ENCODE data around the gene C18orf63. TPM values are rescaled to one million over a fixed set of nuclear protein-coding genes. Genes with fewer than 3 reads are reported as not detected.

Gene C18orf63
- total RNA-seq, 2 experiments from 2014 or later = not detected

DNA sequence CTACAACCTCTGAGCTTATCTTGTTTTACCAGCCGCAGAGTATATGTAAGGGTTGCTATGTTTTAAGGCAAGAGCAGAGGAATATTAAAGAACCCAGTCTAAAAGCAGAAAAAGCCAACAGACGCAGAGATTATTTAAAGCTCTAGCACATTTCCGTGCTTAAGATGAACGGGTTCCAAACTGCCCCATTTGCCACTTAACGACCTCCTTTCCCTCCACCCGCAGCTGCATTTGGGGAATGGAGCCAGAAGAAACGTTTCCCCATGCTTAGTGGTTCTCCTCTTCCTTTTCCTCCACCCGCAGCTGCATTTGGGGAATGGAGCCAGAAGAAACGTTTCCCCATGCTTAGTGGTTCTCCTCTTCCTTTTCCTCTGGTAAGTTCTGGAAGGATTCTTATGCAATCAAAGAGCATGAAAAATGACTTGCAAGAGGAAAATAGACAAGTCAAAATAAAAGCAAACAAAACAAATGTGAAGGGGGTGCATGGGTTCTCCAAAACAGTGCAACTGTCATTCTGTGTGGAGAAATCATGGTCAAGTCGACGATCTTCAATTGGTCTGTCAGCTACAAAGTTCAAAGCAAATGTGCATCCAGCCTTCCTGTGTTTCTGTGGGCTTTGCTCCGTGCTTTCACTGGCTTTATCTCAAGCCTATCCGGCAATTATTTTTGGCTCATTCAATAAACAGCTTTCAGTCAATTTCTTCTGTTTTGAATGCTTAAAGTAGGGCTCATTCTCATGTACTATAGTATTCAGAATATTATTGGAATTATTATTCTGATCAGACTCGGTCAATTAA, 83.7 kb downstream of the C18orf63 start:
- Histone ChIP-seq H3K4me3 (ENCODE audit: low read length) (no peak overlapping the region), H3K36me3 (ENCODE audit: insufficient read depth, low read length) (no peaks in the 10 kb centered on the region), H3K27ac (ENCODE audit: low read depth in 1 of 2, low read length in 2 of 2) (no peak overlapping the region), H3K27me3 (ENCODE audit: control insufficient read depth in 1 of 2, insufficient read depth in 2 of 2, low read length in 2 of 2) (no peaks in the 10 kb centered on the region), H3K9me3 (ENCODE audit: control insufficient read depth in 1 of 2, insufficient read depth in 1 of 2, low read length in 2 of 2) (no peaks in the 10 kb centered on the region), H3K4me1 (ENCODE audit: insufficient read depth, low read length) (peaks cover 7% of the 10 kb centered on the region)
- TF ChIP-seq CTCF (IDR thresholded peaks at IDR 0.05) = no peak
- no peaks in the 10 kb centered on the region for H3K36me3 Mint-ChIP-seq (ENCODE audit: low read depth)
- no peak overlapping the region for H3K4me3 Mint-ChIP-seq
- peaks cover 5% of the 10 kb centered on the region for H3K27me3 Mint-ChIP-seq
- no peak for ATAC-seq (ENCODE audit: poor library complexity)
- ChIA-PET POLR2A (interaction anchor here (0.7 kb wide), 1 partner anchor 25 kb away, joined by 3 read pairs; no protein-coding TSS in a partner anchor), CTCF (interaction anchor here (1.5 kb wide), 2 partner anchors 45 to 94 kb away, joined by 3 read pairs; no protein-coding TSS in a partner anchor)
- H3K4me1 Mint-ChIP-seq (ENCODE audit: low read depth) = peaks cover 30% of the 10 kb centered on the region
- H3K9me3 Mint-ChIP-seq = no peaks in the 10 kb centered on the region
- intact Hi-C loops (cut with DNase I, micrococcal nuclease) = no loop called here
- no peak for DNase-seq
- no peak overlapping the region for H3K27ac Mint-ChIP-seq

DNA sequence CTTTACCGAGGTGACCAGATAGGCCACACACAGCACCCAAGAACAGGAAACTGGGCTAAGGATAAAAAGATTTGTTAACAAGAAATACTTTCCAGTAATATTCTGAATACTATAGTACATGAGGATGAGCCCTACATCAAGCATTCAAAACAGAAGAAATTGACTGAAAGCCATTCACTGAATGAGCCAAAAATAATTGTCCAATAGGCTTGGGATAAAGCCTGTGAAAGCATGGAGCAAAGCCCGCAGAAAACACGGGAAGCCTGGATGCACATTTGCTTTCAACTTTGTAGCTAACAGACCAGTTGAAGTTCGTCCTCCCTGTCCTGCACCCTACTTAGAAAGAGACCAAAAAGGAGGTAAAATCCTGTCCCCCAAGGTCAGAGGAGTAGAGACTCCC, 85.2 kb downstream of the C18orf63 start:
- Mint-ChIP-seq H3K27me3 (peaks cover 5% of the 10 kb centered on the region), H3K4me1 (ENCODE audit: low read depth) (peaks cover 30% of the 10 kb centered on the region), H3K36me3 (ENCODE audit: low read depth) (no peaks in the 10 kb centered on the region), H3K9me3 (no peaks in the 10 kb centered on the region), H3K4me3 (no peak overlapping the region), H3K27ac (no peak overlapping the region)
- TF ChIP-seq CTCF (IDR thresholded peaks at IDR 0.05) = no peak
- H3K9me3 ChIP-seq (ENCODE audit: control insufficient read depth in 1 of 2, insufficient read depth in 1 of 2, low read length in 2 of 2) = no peaks in the 10 kb centered on the region
- no peak for ATAC-seq (ENCODE audit: poor library complexity)
- POLR2A ChIA-PET = no interaction called here
- no peak overlapping the region for H3K27ac ChIP-seq (ENCODE audit: low read depth in 1 of 2, low read length in 2 of 2)
- no peaks in the 10 kb centered on the region for H3K36me3 ChIP-seq (ENCODE audit: insufficient read depth, low read length)
- intact Hi-C loops (cut with DNase I, micrococcal nuclease) = no loop called here
- no peak for DNase-seq
- H3K4me3 ChIP-seq (ENCODE audit: low read length) = no peak overlapping the region
- CTCF ChIA-PET = interaction anchor here (1.5 kb wide), 1 partner anchor 93 kb away, joined by 3 read pairs; no protein-coding TSS in a partner anchor
- peaks cover 7% of the 10 kb centered on the region for H3K4me1 ChIP-seq (ENCODE audit: insufficient read depth, low read length)
- no peaks in the 10 kb centered on the region for H3K27me3 ChIP-seq (ENCODE audit: control insufficient read depth in 1 of 2, insufficient read depth in 2 of 2, low read length in 2 of 2)

GRCh38 chr18:74402806-74403433, 87.3 kb downstream of the C18orf63 start:
- no peak overlapping the region for H3K27ac Mint-ChIP-seq
- Histone ChIP-seq H3K4me1 (ENCODE audit: insufficient read depth, low read length) (peaks cover 8% of the 10 kb centered on the region), H3K27me3 (ENCODE audit: control insufficient read depth in 1 of 2, insufficient read depth in 2 of 2, low read length in 2 of 2) (no peaks in the 10 kb centered on the region), H3K9me3 (ENCODE audit: control insufficient read depth in 1 of 2, insufficient read depth in 1 of 2, low read length in 2 of 2) (no peaks in the 10 kb centered on the region), H3K4me3 (ENCODE audit: low read length) (no peak overlapping the region), H3K36me3 (ENCODE audit: insufficient read depth, low read length) (no peaks in the 10 kb centered on the region), H3K27ac (ENCODE audit: low read depth in 1 of 2, low read length in 2 of 2) (no peak overlapping the region)
- DNase-seq = no peak
- no peak overlapping the region for H3K4me3 Mint-ChIP-seq
- ChIA-PET CTCF (no interaction called here), POLR2A (no interaction called here)
- no peak for ATAC-seq (ENCODE audit: poor library complexity)
- no peaks in the 10 kb centered on the region for H3K36me3 Mint-ChIP-seq (ENCODE audit: low read depth)
- H3K4me1 Mint-ChIP-seq (ENCODE audit: low read depth) = peaks cover 37% of the 10 kb centered on the region
- no peaks in the 10 kb centered on the region for H3K9me3 Mint-ChIP-seq
- intact Hi-C loops (cut with DNase I, micrococcal nuclease) = no loop called here
- H3K27me3 Mint-ChIP-seq = no peaks in the 10 kb centered on the region
- TF ChIP-seq CTCF (IDR thresholded peaks at IDR 0.05) = no peak
